A673 (cell line): Measurements from ENCODE around the gene LRRC4B. TPM values are rescaled to one million over a fixed set of nuclear protein-coding genes. Genes with fewer than 3 reads are reported as not detected.

Experiments used
- BruUV-seq: library from RNA; stranded (reverse); fragments of 400-500 nt; replicated peaks from 2 replicates; lab custom pipeline; 2021; lab: Mats Ljungman, UMichigan
- CTCF ChIA-PET: fragments of 300-600 bp; sonication (Branson Sonifier 250); formaldehyde crosslinking; loops from one replicate; lab custom pipeline; 2022; ENCODE audit warnings: antibody characterized with exemption; lab: Charles Lee
- POLR2A ChIA-PET: fragments of 300-600 bp; sonication (Branson Sonifier 250); formaldehyde crosslinking; loops from one replicate; lab custom pipeline; 2022; ENCODE audit warnings: antibody characterized with exemption; ENCODE audit not compliant: low non-redundant PET; lab: Charles Lee
- DNase-seq: peaks from one replicate; pipeline ENCODE4 v3.0.0-alpha.2; 2015; ENCODE audit warnings: low spot score
- H3K27ac ChIP-seq: fragments of 200-600 bp; sonication (generic); 2 replicates; pipeline ENCODE4 v1.5.1; 2016; ENCODE audit warnings: mixed run types, low read depth, mild to moderate bottlenecking, mixed read lengths, antibody characterized with exemption, low read length; ENCODE audit not compliant: poor library complexity, severe bottlenecking
- H3K27me3 ChIP-seq: fragments of 200-600 bp; sonication (generic); replicated peaks from 2 replicates; pipeline ENCODE4 v1.6.1; 2017; ENCODE audit warnings: mixed run types, low read depth, mild to moderate bottlenecking, mixed read lengths, antibody characterized with exemption, low read length; ENCODE audit not compliant: insufficient read depth, poor library complexity
- H3K36me3 ChIP-seq: fragments of 200-600 bp; sonication (generic); 2 replicates; pipeline ENCODE4 v1.6.1; 2016; ENCODE audit warnings: mixed run types, mild to moderate bottlenecking, mixed read lengths, antibody characterized with exemption, low read length; ENCODE audit not compliant: insufficient read depth, poor library complexity, severe bottlenecking
- H3K4me1 ChIP-seq: fragments of 200-600 bp; sonication (generic); 2 replicates; pipeline ENCODE4 v1.6.1; 2017; ENCODE audit warnings: mixed run types, mild to moderate bottlenecking, mixed read lengths, antibody characterized with exemption, low read length; ENCODE audit not compliant: insufficient read depth, poor library complexity, severe bottlenecking
- H3K4me3 ChIP-seq: fragments of 200-600 bp; sonication (generic); 2 replicates; pipeline ENCODE4 v1.5.1; 2016; ENCODE audit warnings: low read depth, mixed run types, mild to moderate bottlenecking, mixed read lengths, low read length; ENCODE audit not compliant: poor library complexity, severe bottlenecking
- H3K9me3 ChIP-seq: fragments of 200-600 bp; sonication (generic); 2 replicates; pipeline ENCODE4 v1.6.1; 2016; ENCODE audit warnings: mixed run types, low read depth, mild to moderate bottlenecking, mixed read lengths, antibody characterized with exemption, low read length; ENCODE audit not compliant: poor library complexity, severe bottlenecking
- CTCF ChIP-seq: fragments of 300-800, 200-600 bp; sonication (generic); conservative IDR thresholded peaks from 2 replicates; pipeline ENCODE4 v1.5.1; 2017; ENCODE audit warnings: low read depth, mild to moderate bottlenecking, antibody characterized with exemption, low read length, moderate library complexity, mixed read lengths
- EZH2 ChIP-seq: fragments of 200-600 bp; sonication (generic); IDR thresholded peaks from 2 replicates; pipeline ENCODE4 v1.6.1; 2017; ENCODE audit warnings: borderline replicate concordance, low read depth, mild to moderate bottlenecking, mixed read lengths, antibody characterized with exemption, low read length; ENCODE audit not compliant: poor library complexity, severe bottlenecking
- intact Hi-C: fragments of 100-400 bp; cut with micrococcal nuclease; formaldehyde crosslinking; loops from one replicate; pipeline ENCODE4 v1.10.0; 2022; ENCODE audit not compliant: unreplicated experiment
- total RNA-seq: library from RNA; stranded (reverse); gene quantifications from 2 replicates; pipeline ENCODE4 v1.2.3, GENCODE V29; 2021

LRRC4B gene
- total RNA-seq, 1 experiment from 2014 or later = 23.1 TPM

GRCh38 chr19:50482271-50482855 lies 85.9 kb downstream of the LRRC4B start:
- Histone ChIP-seq H3K4me3 (no peak overlapping the region), H3K27ac (no peak overlapping the region), H3K4me1 (no peaks in the 10 kb centered on the region), H3K27me3 (no peaks in the 10 kb centered on the region), H3K36me3 (peaks cover 32% of the 10 kb centered on the region), H3K9me3 (peaks cover 8% of the 10 kb centered on the region)
- ChIA-PET POLR2A (no interaction called here), CTCF (no interaction called here)
- intact Hi-C loops = no loop called here
- no peak for TF ChIP-seq CTCF
- TF ChIP-seq EZH2 = no peak
- DNase-seq = no peak
- BruUV-seq = no TSS peak

- no peaks in the 10 kb centered on the region for H3K27me3 ChIP-seq
- no TSS peak for BruUV-seq
- peaks cover 3% of the 10 kb centered on the region for H3K9me3 ChIP-seq
- H3K4me3 ChIP-seq = no peak overlapping the region
- POLR2A ChIA-PET = no interaction called here
- peaks cover 32% of the 10 kb centered on the region for H3K36me3 ChIP-seq
- H3K4me1 ChIP-seq = no peaks in the 10 kb centered on the region
- intact Hi-C loops = no loop called here
- no peak for DNase-seq
- CTCF ChIA-PET = no interaction called here
- no peak overlapping the region for H3K27ac ChIP-seq
- TF ChIP-seq EZH2 = no peak
- TF ChIP-seq CTCF = no peak
These were observed 86.7 kb downstream of the LRRC4B start for GRCh38 chr19:50481351-50482149.

- DNase-seq = no peak
- CTCF ChIA-PET = no interaction called here
- POLR2A ChIA-PET = no interaction called here
- no TSS peak for BruUV-seq
- TF ChIP-seq CTCF (no peak), EZH2 (no peak)
- H3K36me3 ChIP-seq = peaks cover 32% of the 10 kb centered on the region
- no peaks in the 10 kb centered on the region for H3K4me1 ChIP-seq
- H3K27me3 ChIP-seq = no peaks in the 10 kb centered on the region
- H3K4me3 ChIP-seq = no peak overlapping the region
- no peak overlapping the region for H3K27ac ChIP-seq
- intact Hi-C loops = no loop called here
- no peaks in the 10 kb centered on the region for H3K9me3 ChIP-seq
These were observed 87.7 kb downstream of the LRRC4B start for GRCh38 chr19:50480281-50481111.
